ENCODE measurements around the gene ATP5F1C.

Gene ATP5F1C

GRCh38 chr10:7853226-7853842 lies 65.4 kb downstream of the ATP5F1C start:
- DNase-seq: no peak

DNA sequence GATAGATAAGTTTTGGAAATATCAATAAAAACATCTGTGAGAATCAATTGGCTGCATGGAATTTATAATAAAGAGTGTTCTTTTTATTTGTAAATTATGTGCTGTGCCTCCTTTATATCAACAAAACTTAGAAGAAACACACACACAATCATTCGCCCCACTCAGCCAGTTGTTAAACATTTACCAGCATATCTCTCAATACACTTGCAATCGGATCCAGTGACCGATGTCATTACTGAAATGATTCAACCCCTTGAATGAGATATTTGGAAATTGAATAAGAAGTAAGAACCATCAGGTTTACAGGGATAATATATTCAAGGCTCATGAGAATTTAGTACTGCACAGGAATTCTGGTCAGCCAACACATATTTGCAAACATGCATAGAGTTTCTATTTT lies 65.9 kb downstream of the ATP5F1C start:
- no peak for DNase-seq

- no peak for DNase-seq
Observed at GRCh38 chr10:7855205-7855604, 67.2 kb downstream of the ATP5F1C start.

GRCh38 chr10:7856678-7857077 lies 68.7 kb downstream of the ATP5F1C start:
- DNase-seq: no peak

GRCh38 chr10:7857262-7857661 lies 69.3 kb downstream of the ATP5F1C start:
- DNase-seq: no peak
